Measurements from ENCODE around the gene MEAF6. TPM values are rescaled to one million over a fixed set of nuclear protein-coding genes. Genes with fewer than 3 reads are reported as not detected.
A peak's percentile ranks its signal among the peaks of the same experiment; 100 is the strongest.

The MEAF6 gene
- total and polyA plus RNA-seq, 11 donors, result 27.4 to 55.7 (median 39.6) TPM

- intact Hi-C loops (cut with DNase I), result loop anchor here in 1 of 10 donors (5.0 kb wide), 1 partner anchor 219 kb away; the partner anchor contains the start of gene CDCA8
- H3K36me3 ChIP-seq, result peaks cover 0 to 22% (median 10%) of the 10 kb centered on the region in 9 donors
- TF ChIP-seq CTCF (IDR thresholded peaks at IDR 0.05) (no peak), POLR2A (IDR thresholded peaks at IDR 0.05) (no peak)
- peaks cover 20 to 79% (median 61%) of the 10 kb centered on the region in 12 donors for H3K4me1 ChIP-seq
- DNase-seq, result no peak
- peak overlapping the region; percentile 59 to 96 (median 94) for H3K27ac ChIP-seq
- peak in 1 of 4 donors; percentile 3 for ATAC-seq
- WGBS, 4 donors, result 16 to 37% (median 21%) methylated on average over 9 to 12 of the region's 12 CpGs
- H3K9me3 ChIP-seq, result no peaks in the 10 kb centered on the region
- H3K4me3 ChIP-seq, result peak overlapping the region; percentile 60 to 93 (median 85)
- H3K27me3 ChIP-seq, result no peaks in the 10 kb centered on the region
Measured at GRCh38 chr1:37473431-37474045, 41.0 kb downstream of the MEAF6 start.

- Histone ChIP-seq H3K9me3 (no peaks in the 10 kb centered on the region), H3K36me3 (peaks cover 0 to 17% (median 5%) of the 10 kb centered on the region in 9 donors), H3K4me3 (peak overlapping the region in 3 of 12 donors; percentile 84 to 93 (median 84)), H3K27ac (peak overlapping the region in 10 of 12 donors; percentile 86 to 96 (median 94)), H3K4me1 (peaks cover 20 to 74% (median 58%) of the 10 kb centered on the region in 12 donors), H3K27me3 (no peaks in the 10 kb centered on the region)
- no peak for DNase-seq
- intact Hi-C loops (cut with DNase I), result loop anchor here in 1 of 10 donors (5.0 kb wide), 1 partner anchor 219 kb away; the partner anchor contains the start of gene CDCA8
- 67 to 81% (median 72%) methylated on average over 1 of the region's 1 CpG for WGBS, 4 donors
- TF ChIP-seq POLR2A (IDR thresholded peaks at IDR 0.05), result no peak
- no peak for TF ChIP-seq CTCF (IDR thresholded peaks at IDR 0.05)
- no peak for ATAC-seq
Measured at GRCh38 chr1:37472994-37473393, 41.6 kb downstream of the MEAF6 start.

DNA sequence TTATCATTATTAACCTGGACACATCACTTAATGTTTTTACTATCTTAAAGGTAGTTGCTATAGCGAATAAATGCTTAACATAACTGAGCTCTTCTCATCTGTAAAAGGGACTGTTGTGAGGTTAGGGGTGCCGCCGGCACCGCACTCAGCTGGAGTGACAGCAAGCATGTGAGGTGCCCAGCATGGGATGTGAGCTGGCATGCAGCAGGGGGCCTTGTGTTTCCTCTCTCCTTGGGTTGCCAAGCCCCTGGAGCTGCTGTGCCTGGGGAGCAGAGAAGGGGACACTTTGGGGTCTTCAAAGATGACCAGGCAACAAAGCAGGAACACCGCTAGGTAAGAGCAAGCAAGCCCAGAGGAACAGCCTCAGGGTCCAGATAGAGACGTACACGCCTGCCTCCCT lies 42.3 kb downstream of the MEAF6 start:
- Histone ChIP-seq H3K4me3 (peak overlapping the region in 1 of 12 donors; percentile 20), H3K27ac (peak overlapping the region; percentile 16 to 96 (median 86)), H3K27me3 (no peaks in the 10 kb centered on the region), H3K9me3 (no peaks in the 10 kb centered on the region), H3K4me1 (peaks cover 17 to 67% (median 51%) of the 10 kb centered on the region in 12 donors), H3K36me3 (peaks cover 0 to 9% (median 4%) of the 10 kb centered on the region in 9 donors)
- ATAC-seq (no peak), DNase-seq (no peak)
- intact Hi-C loops (cut with DNase I), result loop anchor here in 1 of 10 donors (5.0 kb wide), 1 partner anchor 220 kb away; the partner anchor contains the start of gene CDCA8
- no peak for TF ChIP-seq CTCF (IDR thresholded peaks at IDR 0.05)
- no peak for TF ChIP-seq POLR2A (IDR thresholded peaks at IDR 0.05)
- 79 to 86% (median 80%) methylated on average over 7 of the region's 7 CpGs for WGBS, 4 donors
